ENCODE data around the gene METTL14. TPM values are rescaled to one million over a fixed set of nuclear protein-coding genes. Genes with fewer than 3 reads are reported as not detected.

METTL14 gene
- total and polyA plus RNA-seq, 5 experiments from 2014 or later = 31.7 to 74.8 (median 51.5) TPM

GRCh38 chr4:118739022-118739713 is 54.0 kb downstream of the METTL14 start:
- no peak overlapping the region for H3K27ac Mint-ChIP-seq
- no peak overlapping the region for H3K4me3 Mint-ChIP-seq
- H3K4me1 Mint-ChIP-seq = no peaks in the 10 kb centered on the region
- no peaks in the 10 kb centered on the region for H3K27me3 Mint-ChIP-seq
- H3K36me3 Mint-ChIP-seq = peaks cover 0 to 65% (median 21%) of the 10 kb centered on the region in 3 donors
- no peak for ATAC-seq
- POLR2A ChIA-PET = no interaction called here
- no peak for DNase-seq
- no peaks in the 10 kb centered on the region for H3K9me3 Mint-ChIP-seq

- peaks cover 0 to 74% (median 27%) of the 10 kb centered on the region in 3 donors for H3K36me3 Mint-ChIP-seq
- ATAC-seq = no peak
Measured at GRCh38 chr4:118740869-118741268, 55.7 kb downstream of the METTL14 start.

GRCh38 chr4:118741301-118741855 is 56.2 kb downstream of the METTL14 start:
- Mint-ChIP-seq H3K27ac (no peak overlapping the region), H3K4me1 (peaks cover 0 to 2% (median 0%) of the 10 kb centered on the region in 4 donors), H3K4me3 (no peak overlapping the region), H3K27me3 (no peaks in the 10 kb centered on the region), H3K36me3 (peaks cover 0 to 71% (median 27%) of the 10 kb centered on the region in 3 donors), H3K9me3 (no peaks in the 10 kb centered on the region)
- ATAC-seq = no peak
- POLR2A ChIA-PET = no interaction called here
- DNase-seq = no peak

More at GRCh38 chr4:118740869-118741268, 55.7 kb downstream of the METTL14 start:
- H3K4me1 Mint-ChIP-seq = peaks cover 0 to 2% (median 0%) of the 10 kb centered on the region in 4 donors
- no peaks in the 10 kb centered on the region for H3K9me3 Mint-ChIP-seq
- POLR2A ChIA-PET = no interaction called here
- no peak overlapping the region for H3K27ac Mint-ChIP-seq
- no peak overlapping the region for H3K4me3 Mint-ChIP-seq
- DNase-seq = peak in 3 of 10 donors; percentile 4 to 9 (median 4)
- H3K27me3 Mint-ChIP-seq = no peaks in the 10 kb centered on the region

- no peaks in the 10 kb centered on the region for H3K27me3 Mint-ChIP-seq
Measured at GRCh38 chr4:118742050-118742449, 56.9 kb downstream of the METTL14 start.

GRCh38 chr4:118743867-118744266 is 58.7 kb downstream of the METTL14 start:
- Mint-ChIP-seq H3K9me3 (no peaks in the 10 kb centered on the region), H3K4me3 (no peak overlapping the region), H3K27ac (no peak overlapping the region), H3K36me3 (peaks cover 0 to 52% (median 17%) of the 10 kb centered on the region in 3 donors), H3K4me1 (peaks cover 0 to 2% (median 0%) of the 10 kb centered on the region in 4 donors), H3K27me3 (no peaks in the 10 kb centered on the region)
- DNase-seq (no peak), ATAC-seq (no peak)
- POLR2A ChIA-PET = no interaction called here

More at GRCh38 chr4:118742050-118742449, 56.9 kb downstream of the METTL14 start:
- ATAC-seq = no peak
- Mint-ChIP-seq H3K27ac (no peak overlapping the region), H3K4me3 (no peak overlapping the region), H3K36me3 (peaks cover 0 to 66% (median 22%) of the 10 kb centered on the region in 3 donors), H3K9me3 (no peaks in the 10 kb centered on the region), H3K4me1 (peaks cover 0 to 2% (median 0%) of the 10 kb centered on the region in 4 donors)
- DNase-seq = no peak
- POLR2A ChIA-PET = no interaction called here

GRCh38 chr4:118745357-118745756 is 60.2 kb downstream of the METTL14 start:
- Mint-ChIP-seq H3K9me3 (no peaks in the 10 kb centered on the region), H3K27me3 (no peaks in the 10 kb centered on the region), H3K4me1 (peaks cover 0 to 2% (median 0%) of the 10 kb centered on the region in 4 donors), H3K36me3 (peaks cover 0 to 39% (median 16%) of the 10 kb centered on the region in 3 donors), H3K27ac (no peak overlapping the region), H3K4me3 (no peak overlapping the region)
- ATAC-seq (no peak), DNase-seq (no peak)
- POLR2A ChIA-PET = no interaction called here

- POLR2A ChIA-PET = no interaction called here
- Mint-ChIP-seq H3K9me3 (no peaks in the 10 kb centered on the region), H3K4me3 (no peak overlapping the region), H3K36me3 (peaks cover under 1 to 41% (median 20%) of the 10 kb centered on the region in 3 donors), H3K27me3 (no peaks in the 10 kb centered on the region), H3K4me1 (peaks cover 0 to 2% (median 0%) of the 10 kb centered on the region in 4 donors), H3K27ac (no peak overlapping the region)
- ATAC-seq (no peak), DNase-seq (no peak)
Measured at GRCh38 chr4:118746251-118746919, 61.2 kb downstream of the METTL14 start.

- Mint-ChIP-seq H3K4me3 (no peak overlapping the region), H3K9me3 (no peaks in the 10 kb centered on the region), H3K36me3 (peaks cover 13 to 37% (median 25%) of the 10 kb centered on the region in 3 donors), H3K4me1 (peaks cover 0 to 2% (median 0%) of the 10 kb centered on the region in 4 donors), H3K27me3 (no peaks in the 10 kb centered on the region), H3K27ac (no peak overlapping the region)
- POLR2A ChIA-PET = no interaction called here
- ATAC-seq (no peak), DNase-seq (no peak)
Measured at GRCh38 chr4:118749347-118749988, 64.3 kb downstream of the METTL14 start.

GRCh38 chr4:118751629-118752323 is 66.6 kb downstream of the METTL14 start:
- no peak for ATAC-seq
- no peaks in the 10 kb centered on the region for H3K4me1 Mint-ChIP-seq
- no peak overlapping the region for H3K4me3 Mint-ChIP-seq
- POLR2A ChIA-PET = no interaction called here
- no peaks in the 10 kb centered on the region for H3K27me3 Mint-ChIP-seq
- no peaks in the 10 kb centered on the region for H3K9me3 Mint-ChIP-seq
- peaks cover 13 to 38% (median 23%) of the 10 kb centered on the region in 3 donors for H3K36me3 Mint-ChIP-seq
- no peak for DNase-seq
- H3K27ac Mint-ChIP-seq = no peak overlapping the region

- H3K4me3 Mint-ChIP-seq = no peak overlapping the region
- no peak for DNase-seq
- H3K27me3 Mint-ChIP-seq = no peaks in the 10 kb centered on the region
- no peaks in the 10 kb centered on the region for H3K4me1 Mint-ChIP-seq
- POLR2A ChIA-PET = no interaction called here
- ATAC-seq = no peak
- peaks cover 13 to 46% (median 26%) of the 10 kb centered on the region in 3 donors for H3K36me3 Mint-ChIP-seq
- no peaks in the 10 kb centered on the region for H3K9me3 Mint-ChIP-seq
- H3K27ac Mint-ChIP-seq = no peak overlapping the region
Measured at GRCh38 chr4:118752551-118752950, 67.4 kb downstream of the METTL14 start.

GRCh38 chr4:118753096-118753495 is 67.9 kb downstream of the METTL14 start:
- Mint-ChIP-seq H3K4me1 (no peaks in the 10 kb centered on the region), H3K4me3 (no peak overlapping the region), H3K27ac (no peak overlapping the region), H3K27me3 (no peaks in the 10 kb centered on the region), H3K9me3 (no peaks in the 10 kb centered on the region), H3K36me3 (peaks cover 13 to 47% (median 27%) of the 10 kb centered on the region in 3 donors)
- POLR2A ChIA-PET = no interaction called here
- no peak for DNase-seq
- no peak for ATAC-seq

- H3K4me3 Mint-ChIP-seq = no peak overlapping the region
- H3K36me3 Mint-ChIP-seq = peaks cover 13 to 47% (median 27%) of the 10 kb centered on the region in 3 donors
- DNase-seq = no peak
- no peaks in the 10 kb centered on the region for H3K27me3 Mint-ChIP-seq
- POLR2A ChIA-PET = no interaction called here
- no peak for ATAC-seq
- H3K4me1 Mint-ChIP-seq = no peaks in the 10 kb centered on the region
- no peaks in the 10 kb centered on the region for H3K9me3 Mint-ChIP-seq
- H3K27ac Mint-ChIP-seq = no peak overlapping the region
Measured at GRCh38 chr4:118753685-118754084, 68.5 kb downstream of the METTL14 start.
